ENCODE results near the gene LIPC. TPM values are rescaled to one million over a fixed set of nuclear protein-coding genes. Genes with fewer than 3 reads are reported as not detected.
A peak's percentile ranks its signal among the peaks of the same experiment; 100 is the strongest.

Gene LIPC
- total RNA-seq, 4 donors from 2014 or later: 0.48 to 8.2 (median 2.6) TPM; not detected in 1

DNA sequence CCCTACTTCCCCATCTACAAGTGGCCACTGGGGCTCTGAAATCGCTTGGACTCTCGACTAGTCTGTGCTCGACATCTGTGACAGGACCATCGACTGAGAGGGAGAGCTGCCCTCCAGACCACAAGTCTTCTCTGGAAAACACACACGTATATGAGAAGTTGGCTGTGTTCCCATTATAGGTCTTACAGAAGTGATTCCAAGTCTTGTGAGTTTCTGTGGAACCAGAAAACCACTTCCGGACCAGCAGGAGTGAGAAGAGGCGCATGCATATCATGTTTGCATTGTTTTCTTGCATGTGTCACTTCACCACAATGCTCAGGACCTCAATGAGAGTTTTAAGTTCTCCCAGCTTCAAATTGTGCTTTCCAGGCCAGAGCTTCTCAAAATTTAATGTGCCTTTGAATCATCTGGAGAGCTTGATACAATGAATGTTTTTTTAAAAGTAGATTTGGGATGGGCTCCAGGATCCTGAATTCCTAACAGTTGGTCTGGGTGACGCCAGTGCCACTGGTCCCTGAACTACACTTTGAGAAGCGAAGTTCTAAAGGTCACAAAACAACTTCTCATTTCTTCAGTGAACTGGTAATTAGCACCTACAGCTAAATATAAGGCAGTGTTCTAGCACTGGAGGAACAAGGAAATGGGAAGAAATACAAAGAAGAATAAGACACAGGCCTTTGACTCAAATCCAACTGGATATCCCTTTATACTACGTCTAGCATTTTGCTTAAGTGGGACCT lies 15.7 kb downstream of the LIPC start:
- WGBS, 2 donors (ENCODE audit: low coverage in 1 of 2): 60 to 63% methylated on average over 3 to 10 of the region's 10 CpGs
- Histone ChIP-seq H3K27ac (peak overlapping the region; percentile 60 to 74 (median 62)), H3K4me1 (peaks cover 8 to 20% (median 15%) of the 10 kb centered on the region in 4 donors), H3K36me3 (no peaks in the 10 kb centered on the region), H3K9me3 (no peaks in the 10 kb centered on the region), H3K27me3 (no peaks in the 10 kb centered on the region), H3K4me3 (no peak overlapping the region)
- in situ Hi-C loops (cut with MboI; ENCODE audit: low pct_ligation_motif_present in 1 of 4, low pct_unique_long_range_greater_than_20kb in 1 of 4, low sequenced_read_pairs in 3 of 4) (no loop called here), intact Hi-C loops (cut with DNase I; ENCODE audit: low total_unique reads) (no loop called here)
- TF ChIP-seq, protein P1, sequence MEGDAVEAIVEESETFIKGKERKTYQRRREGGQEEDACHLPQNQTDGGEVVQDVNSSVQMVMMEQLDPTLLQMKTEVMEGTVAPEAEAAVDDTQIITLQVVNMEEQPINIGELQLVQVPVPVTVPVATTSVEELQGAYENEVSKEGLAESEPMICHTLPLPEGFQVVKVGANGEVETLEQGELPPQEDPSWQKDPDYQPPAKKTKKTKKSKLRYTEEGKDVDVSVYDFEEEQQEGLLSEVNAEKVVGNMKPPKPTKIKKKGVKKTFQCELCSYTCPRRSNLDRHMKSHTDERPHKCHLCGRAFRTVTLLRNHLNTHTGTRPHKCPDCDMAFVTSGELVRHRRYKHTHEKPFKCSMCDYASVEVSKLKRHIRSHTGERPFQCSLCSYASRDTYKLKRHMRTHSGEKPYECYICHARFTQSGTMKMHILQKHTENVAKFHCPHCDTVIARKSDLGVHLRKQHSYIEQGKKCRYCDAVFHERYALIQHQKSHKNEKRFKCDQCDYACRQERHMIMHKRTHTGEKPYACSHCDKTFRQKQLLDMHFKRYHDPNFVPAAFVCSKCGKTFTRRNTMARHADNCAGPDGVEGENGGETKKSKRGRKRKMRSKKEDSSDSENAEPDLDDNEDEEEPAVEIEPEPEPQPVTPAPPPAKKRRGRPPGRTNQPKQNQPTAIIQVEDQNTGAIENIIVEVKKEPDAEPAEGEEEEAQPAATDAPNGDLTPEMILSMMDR (IDR thresholded peaks at IDR 0.05): no peak
- TF ChIP-seq POLR2A (IDR thresholded peaks at IDR 0.05): no peak
- TF ChIP-seq EP300 (IDR thresholded peaks at IDR 0.05; ENCODE audit: low read depth): no peak
- TF ChIP-seq POLR2AphosphoS5 (IDR thresholded peaks at IDR 0.05): no peak
- DNase-seq: no peak

GRCh38 chr15:58448331-58448730 lies 16.5 kb downstream of the LIPC start:
- H3K27me3 ChIP-seq: no peaks in the 10 kb centered on the region
- 63 to 73% methylated on average over 1 to 5 of the region's 5 CpGs for WGBS, 2 donors (ENCODE audit: low coverage in 1 of 2)
- no peaks in the 10 kb centered on the region for H3K36me3 ChIP-seq
- in situ Hi-C loops (cut with MboI; ENCODE audit: low pct_ligation_motif_present in 1 of 4, low pct_unique_long_range_greater_than_20kb in 1 of 4, low sequenced_read_pairs in 3 of 4): no loop called here
- peaks cover 8 to 18% (median 15%) of the 10 kb centered on the region in 4 donors for H3K4me1 ChIP-seq
- no peaks in the 10 kb centered on the region for H3K9me3 ChIP-seq
- no peak for TF ChIP-seq POLR2A (IDR thresholded peaks at IDR 0.05)
- H3K4me3 ChIP-seq: no peak overlapping the region
- DNase-seq: no peak
- intact Hi-C loops (cut with DNase I; ENCODE audit: low total_unique reads): no loop called here
- H3K27ac ChIP-seq: peak overlapping the region; percentile 60 to 74 (median 62)

- 84 to 88% methylated on average over 6 to 10 of the region's 10 CpGs for WGBS, 2 donors (ENCODE audit: low coverage in 1 of 2)
- in situ Hi-C loops (cut with MboI; ENCODE audit: low pct_ligation_motif_present in 1 of 4, low pct_unique_long_range_greater_than_20kb in 1 of 4, low sequenced_read_pairs in 3 of 4): no loop called here
- Histone ChIP-seq H3K27ac (peak overlapping the region in 1 of 4 donors; percentile 74), H3K4me3 (no peak overlapping the region), H3K36me3 (no peaks in the 10 kb centered on the region), H3K9me3 (no peaks in the 10 kb centered on the region), H3K27me3 (no peaks in the 10 kb centered on the region), H3K4me1 (peaks cover 8 to 18% (median 15%) of the 10 kb centered on the region in 4 donors)
- DNase-seq: no peak
- intact Hi-C loops (cut with DNase I; ENCODE audit: low total_unique reads): no loop called here
- TF ChIP-seq, protein P1 (IDR thresholded peaks at IDR 0.05): no peak
- TF ChIP-seq EP300 (IDR thresholded peaks at IDR 0.05; ENCODE audit: low read depth) (no peak), POLR2A (IDR thresholded peaks at IDR 0.05) (no peak), POLR2AphosphoS5 (IDR thresholded peaks at IDR 0.05) (no peak)
Observed at GRCh38 chr15:58448906-58449305, 17.1 kb downstream of the LIPC start.

DNA sequence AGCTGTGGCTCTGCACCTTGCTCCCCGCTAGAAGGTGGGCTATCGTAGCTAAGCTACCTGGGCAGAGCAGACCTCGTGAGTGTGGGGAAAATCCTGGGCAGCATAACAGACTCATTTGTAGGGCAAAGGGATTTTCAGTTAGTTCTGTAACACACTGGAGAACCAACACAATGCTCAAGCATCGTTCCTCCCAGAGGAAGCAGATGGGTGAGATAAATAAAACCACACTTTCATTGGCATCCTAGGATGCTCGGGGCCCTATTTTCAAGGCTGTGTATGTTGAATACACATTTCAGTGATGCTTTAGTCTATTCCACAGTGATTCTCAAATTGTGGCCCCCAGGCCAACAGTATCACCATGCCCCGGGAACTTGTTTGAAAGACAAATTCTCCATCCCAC lies 20.0 kb downstream of the LIPC start:
- H3K27me3 ChIP-seq: no peaks in the 10 kb centered on the region
- peaks cover 8 to 18% (median 15%) of the 10 kb centered on the region in 4 donors for H3K4me1 ChIP-seq
- H3K9me3 ChIP-seq: no peaks in the 10 kb centered on the region
- no peak for DNase-seq
- in situ Hi-C loops (cut with MboI; ENCODE audit: low pct_ligation_motif_present in 1 of 4, low pct_unique_long_range_greater_than_20kb in 1 of 4, low sequenced_read_pairs in 3 of 4) (no loop called here), intact Hi-C loops (cut with DNase I; ENCODE audit: low total_unique reads) (no loop called here)
- WGBS, 2 donors (ENCODE audit: low coverage in 1 of 2): 69 to 88% methylated on average over 4 to 6 of the region's 6 CpGs
- TF ChIP-seq POLR2A (IDR thresholded peaks at IDR 0.05): no peak
- TF ChIP-seq POLR2AphosphoS5 (IDR thresholded peaks at IDR 0.05): no peak
- no peak for TF ChIP-seq EP300 (IDR thresholded peaks at IDR 0.05; ENCODE audit: low read depth)
- no peak overlapping the region for H3K4me3 ChIP-seq
- H3K36me3 ChIP-seq: no peaks in the 10 kb centered on the region
- no peak overlapping the region for H3K27ac ChIP-seq

GRCh38 chr15:58452775-58453174 lies 21.0 kb downstream of the LIPC start:
- Histone ChIP-seq H3K4me1 (peaks cover 8 to 13% (median 9%) of the 10 kb centered on the region in 4 donors), H3K27ac (no peak overlapping the region), H3K9me3 (no peaks in the 10 kb centered on the region), H3K4me3 (no peak overlapping the region), H3K36me3 (no peaks in the 10 kb centered on the region), H3K27me3 (no peaks in the 10 kb centered on the region)
- DNase-seq: no peak
- TF ChIP-seq, protein P1 (IDR thresholded peaks at IDR 0.05): no peak
- no peak for TF ChIP-seq EP300 (IDR thresholded peaks at IDR 0.05; ENCODE audit: low read depth)
- TF ChIP-seq POLR2AphosphoS5 (IDR thresholded peaks at IDR 0.05): no peak
- TF ChIP-seq POLR2A (IDR thresholded peaks at IDR 0.05): no peak
- in situ Hi-C loops (cut with MboI; ENCODE audit: low pct_ligation_motif_present in 1 of 4, low pct_unique_long_range_greater_than_20kb in 1 of 4, low sequenced_read_pairs in 3 of 4): no loop called here
- intact Hi-C loops (cut with DNase I; ENCODE audit: low total_unique reads): no loop called here
- WGBS, 2 donors (ENCODE audit: low coverage in 1 of 2): 94% methylated on average over 4 of the region's 4 CpGs; no CpG with 5 or more reads in 1 of the 2 donors
